Measurements from ENCODE around the gene SLC22A2.
"Not testable (repeated sequence)": the region's sequence is repeated elsewhere in the genome, so short reads cannot be mapped to it uniquely, and the experiment has no call there.

SLC22A2 gene

DNA sequence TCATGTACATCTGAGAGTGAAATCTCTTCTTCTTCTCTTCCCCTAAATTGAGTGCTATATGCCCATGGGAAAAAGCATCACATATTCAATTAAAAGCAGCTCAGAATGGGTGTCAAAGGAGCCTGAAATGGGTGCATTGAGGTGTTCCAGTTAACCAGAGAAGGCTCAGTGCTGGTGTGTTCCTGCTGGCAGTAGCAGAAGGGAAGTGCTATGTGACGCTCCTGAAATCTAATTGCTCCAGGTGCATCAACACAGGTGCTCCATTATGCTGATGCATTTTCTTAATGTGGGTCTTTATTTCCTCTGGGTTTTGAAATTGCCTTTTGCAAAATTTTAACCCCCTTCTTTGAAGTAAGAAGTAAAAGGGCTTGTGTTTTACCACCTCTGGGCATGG is 17.9 kb downstream of the SLC22A2 start:
- DNase-seq, result no peak

DNA sequence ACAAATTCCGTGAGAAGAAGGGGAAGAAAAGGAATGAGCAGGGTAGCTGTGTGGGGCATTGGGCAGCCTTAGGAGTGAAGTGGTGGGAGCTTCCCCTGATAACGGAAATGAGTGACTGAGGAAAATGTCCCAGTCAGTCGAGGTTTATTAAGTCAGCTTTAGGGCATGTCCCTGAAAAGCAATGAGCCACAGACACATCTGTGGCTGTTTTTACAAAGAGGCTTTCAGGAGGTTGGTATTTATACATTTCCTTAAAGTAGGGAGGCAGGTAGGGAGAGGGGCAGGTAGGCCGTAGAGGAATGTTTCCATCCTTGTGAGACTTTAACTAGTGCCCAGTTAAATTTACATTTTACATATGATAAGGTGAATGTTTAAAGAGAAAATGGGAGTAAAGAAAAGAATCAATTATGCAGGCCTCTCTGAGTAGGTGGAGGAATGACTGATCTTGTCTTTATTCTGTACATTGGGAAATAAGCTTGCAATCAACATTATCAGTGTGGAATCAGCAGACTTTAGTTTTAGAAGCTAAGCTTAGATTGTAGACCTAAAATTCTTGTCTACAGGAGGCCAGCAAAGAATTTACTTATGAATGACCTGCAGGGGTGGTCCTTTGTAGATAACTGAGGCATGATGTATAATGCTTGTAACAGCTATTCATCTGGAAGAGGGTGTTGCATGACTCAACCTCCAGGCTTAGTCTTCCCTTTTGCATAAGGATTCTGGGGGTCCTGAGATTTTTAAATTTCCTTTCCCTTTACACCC is 18.5 kb downstream of the SLC22A2 start:
- no peak for DNase-seq

DNA sequence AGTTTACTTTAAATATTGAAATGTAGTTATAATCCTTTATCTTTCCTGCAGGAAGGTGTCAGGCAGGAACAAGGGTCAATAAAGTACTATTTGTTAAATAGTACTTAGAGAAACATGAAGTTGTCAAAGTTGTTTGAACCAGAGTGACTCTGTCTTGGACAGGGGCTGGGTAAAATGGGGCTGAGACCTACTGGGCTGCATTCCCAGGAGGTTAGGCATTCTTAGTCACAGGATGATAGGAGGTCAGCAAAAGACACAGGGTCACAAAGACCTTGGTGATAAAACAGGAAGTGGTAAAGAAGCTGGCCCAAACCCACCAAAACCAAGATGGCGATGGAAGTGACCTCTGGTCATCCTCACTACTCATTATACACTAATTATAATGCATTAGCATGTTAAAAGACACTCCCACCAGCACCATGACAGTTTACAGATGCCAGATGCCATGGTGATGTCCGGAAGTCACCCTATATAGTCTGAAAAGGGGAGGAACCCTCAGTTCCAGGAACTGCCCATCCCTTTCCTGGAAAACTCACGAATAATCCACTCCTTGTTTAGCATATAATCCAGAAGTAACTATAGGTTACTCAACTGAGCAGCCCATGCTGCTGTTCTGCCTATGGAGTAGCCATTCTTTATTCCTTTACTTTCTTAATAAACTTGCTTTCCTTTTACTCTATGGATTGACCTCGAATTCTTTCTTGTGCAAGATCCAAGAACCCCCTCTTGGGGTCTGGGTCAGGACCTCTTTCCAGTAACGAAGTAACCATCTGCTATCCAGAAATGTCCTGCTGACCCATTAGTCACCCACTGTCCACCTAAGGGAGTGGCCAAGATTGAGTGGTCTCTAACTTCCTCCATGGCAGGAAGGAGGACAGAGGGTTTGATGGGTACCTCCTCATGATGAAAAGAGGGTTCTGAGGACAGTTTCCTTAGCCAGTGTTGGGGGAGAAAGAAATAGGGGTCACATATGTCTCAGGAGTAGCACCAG is 19.6 kb downstream of the SLC22A2 start:
- DNase-seq, result no peak

DNA sequence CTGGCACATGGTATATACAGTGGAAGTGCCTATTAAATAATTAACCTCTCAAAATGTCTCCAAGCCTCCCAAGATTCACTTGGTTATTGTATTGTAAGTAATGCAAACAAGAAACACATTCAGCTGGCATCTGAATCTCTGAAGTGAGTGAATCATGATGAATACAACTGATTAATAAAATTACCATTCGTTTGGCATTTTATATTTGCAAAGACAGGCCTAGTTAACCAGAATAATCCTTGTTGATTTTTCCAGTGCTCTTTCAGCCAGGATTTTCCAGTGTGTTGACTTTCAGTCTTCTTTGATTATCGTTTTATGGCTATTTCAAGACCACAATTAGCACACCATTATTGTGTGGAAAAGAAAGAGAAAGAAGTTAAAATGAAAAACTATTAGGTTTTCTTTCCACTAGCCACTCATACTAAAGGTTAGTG is 20.3 kb downstream of the SLC22A2 start:
- no peak for DNase-seq

GRCh38 chr6:160237597-160238275 is 20.9 kb downstream of the SLC22A2 start:
- not testable (repeated sequence) for DNase-seq

- DNase-seq, result not testable (repeated sequence)
Measured at GRCh38 chr6:160236235-160236872, 22.3 kb downstream of the SLC22A2 start.

- not testable (repeated sequence) for DNase-seq
Measured at GRCh38 chr6:160233950-160234640, 24.5 kb downstream of the SLC22A2 start.

DNA sequence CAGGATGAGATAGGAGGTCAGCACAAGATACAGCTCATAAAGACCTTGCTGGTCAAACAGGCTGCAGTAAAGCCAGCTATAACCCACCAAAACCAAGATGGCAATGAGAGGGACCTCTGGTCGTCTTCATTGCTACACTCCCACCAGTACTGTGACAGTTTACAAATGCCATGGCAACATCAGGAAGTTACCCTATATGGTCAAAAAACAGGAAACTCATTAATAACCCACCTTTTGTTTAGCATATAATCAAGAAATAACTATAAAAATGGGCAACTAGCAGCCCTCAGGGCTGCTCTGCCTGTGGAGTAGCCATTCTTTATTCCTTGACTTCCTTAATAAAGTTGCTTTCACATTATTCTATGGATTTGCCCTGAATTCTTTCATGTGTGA is 30.9 kb downstream of the SLC22A2 start:
- DNase-seq, result no peak

- DNase-seq, result no peak
Measured at GRCh38 chr6:160227038-160227768, 31.4 kb downstream of the SLC22A2 start.

DNA sequence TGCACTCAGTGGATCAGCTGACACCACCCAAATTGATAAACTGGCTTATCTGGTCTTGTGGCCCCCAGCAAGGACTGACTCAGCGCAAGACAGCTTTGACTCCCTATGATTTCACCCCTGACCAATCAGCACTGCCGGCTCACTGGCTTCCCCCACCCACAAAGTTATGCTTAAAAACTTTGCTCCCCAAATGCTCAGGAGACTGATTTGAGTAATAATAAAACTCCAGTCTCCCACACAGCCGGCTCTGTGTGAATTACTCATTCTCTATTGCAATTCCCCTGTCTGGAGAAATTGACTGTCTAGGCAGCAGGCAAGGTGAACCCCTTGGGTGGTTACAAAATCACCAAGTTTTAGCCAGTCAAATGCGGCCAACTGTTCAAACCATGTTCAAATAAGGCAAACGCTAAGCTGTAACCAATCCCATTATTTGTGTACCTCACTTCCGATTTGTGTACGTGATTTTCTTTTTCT is 32.5 kb downstream of the SLC22A2 start:
- peak; percentile 65 for DNase-seq

DNA sequence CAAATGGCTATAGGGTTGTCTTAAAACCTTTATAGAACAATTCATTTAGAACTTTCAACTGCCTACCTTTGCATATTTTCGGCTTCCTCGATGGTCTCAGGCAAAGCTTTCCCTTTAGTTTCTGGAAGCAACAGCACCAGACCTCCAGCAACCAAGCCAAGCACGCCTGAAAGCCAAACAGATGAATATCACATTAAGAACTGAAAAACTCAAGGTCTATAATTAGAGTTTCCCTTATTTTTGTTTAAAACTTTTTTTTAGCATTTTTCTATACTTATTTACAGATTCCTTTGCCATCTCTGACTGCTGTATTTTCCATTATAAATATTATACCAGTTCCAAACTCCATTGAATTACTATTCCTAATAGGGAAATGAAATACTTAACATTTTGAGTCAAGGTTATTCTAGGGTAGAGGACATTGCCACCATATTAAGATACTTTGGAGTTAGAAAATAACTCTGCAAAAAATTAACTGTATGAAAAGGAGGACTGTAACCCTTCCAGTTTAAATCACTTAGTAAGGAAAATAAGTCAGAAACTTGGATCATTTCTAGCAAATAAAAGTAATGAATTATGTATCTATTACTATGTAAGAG is 33.9 kb downstream of the SLC22A2 start:
- DNase-seq, result no peak

DNA sequence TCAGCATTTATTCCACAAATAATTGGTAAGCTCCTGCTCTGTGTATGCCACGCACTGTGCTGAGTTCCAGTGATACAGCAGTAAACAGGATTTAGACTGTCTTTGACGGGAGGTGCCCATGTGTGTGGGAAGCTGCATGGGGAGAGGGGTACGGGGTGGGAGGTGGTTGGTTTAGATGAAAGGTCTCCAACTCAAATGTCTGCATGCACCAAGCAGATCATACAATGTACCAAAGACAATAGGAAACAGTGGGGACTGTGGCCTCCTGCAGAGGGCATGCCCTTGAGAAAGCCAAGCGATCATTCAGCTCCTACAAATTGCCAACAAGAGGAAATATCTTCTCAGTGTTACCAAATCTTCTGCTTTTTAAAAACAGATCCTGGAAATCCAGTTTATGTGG is 36.1 kb downstream of the SLC22A2 start:
- no peak for DNase-seq

DNA sequence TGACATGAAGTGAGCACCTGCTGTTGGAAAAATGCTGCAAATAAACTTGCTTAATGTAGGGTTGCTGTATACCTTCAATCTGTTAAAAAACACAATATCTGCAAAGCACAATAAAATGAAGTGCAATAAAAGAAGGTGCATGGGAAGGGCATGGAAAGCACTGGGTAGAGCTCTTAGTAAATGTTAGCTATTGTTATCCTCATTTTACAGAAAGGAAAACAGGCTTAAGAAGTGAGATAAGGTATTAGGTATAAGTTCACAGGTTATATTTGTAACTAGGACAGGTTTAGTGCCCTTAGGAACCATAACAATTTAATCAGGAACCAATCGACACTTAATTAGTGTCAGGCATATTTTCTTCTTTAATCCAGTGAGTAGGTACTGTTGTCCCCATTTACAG is 36.7 kb downstream of the SLC22A2 start:
- no peak for DNase-seq

GRCh38 chr6:160221423-160221822 is 37.2 kb downstream of the SLC22A2 start:
- no peak for DNase-seq

- no peak for DNase-seq
Measured at GRCh38 chr6:160218810-160219209, 39.8 kb downstream of the SLC22A2 start.

DNA sequence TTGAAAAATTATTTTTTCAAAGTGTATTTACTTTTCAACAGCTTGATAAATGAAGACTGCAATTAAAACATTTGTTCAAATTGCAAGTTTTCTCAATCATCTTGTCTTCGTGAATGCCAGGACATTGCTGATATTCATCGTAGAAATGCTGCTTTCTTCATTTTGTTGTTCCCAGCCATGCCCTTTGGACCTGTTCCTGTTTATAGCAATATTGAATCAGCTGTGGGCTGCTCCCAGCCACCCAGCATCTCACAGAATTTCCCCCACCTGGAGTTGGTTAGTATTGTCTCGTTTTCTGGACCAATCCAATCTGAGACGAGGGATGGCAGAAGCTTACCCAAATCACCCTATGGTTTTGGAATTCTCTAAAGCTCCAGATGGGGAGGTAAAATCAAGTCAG is 40.8 kb downstream of the SLC22A2 start:
- DNase-seq, result no peak

DNA sequence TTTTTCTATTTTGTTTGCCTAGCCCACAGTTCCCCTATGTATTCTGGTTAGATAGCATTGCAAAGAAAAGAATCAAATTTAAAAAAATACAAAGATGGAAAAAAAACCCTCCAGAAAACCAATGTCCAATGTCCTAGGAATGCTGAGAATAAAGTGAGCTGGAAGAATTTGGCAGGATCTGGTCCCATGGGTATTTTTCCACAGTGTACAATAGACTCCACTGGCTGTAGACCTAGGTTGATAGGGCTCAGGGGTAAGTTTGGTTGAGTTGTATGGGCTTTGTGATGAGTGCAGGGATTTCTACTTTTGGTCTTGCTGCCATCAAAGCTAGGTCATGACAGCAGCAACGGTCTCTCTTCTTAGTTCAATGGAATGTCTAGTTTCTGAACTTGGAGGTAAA is 41.5 kb downstream of the SLC22A2 start:
- DNase-seq, result no peak

DNA sequence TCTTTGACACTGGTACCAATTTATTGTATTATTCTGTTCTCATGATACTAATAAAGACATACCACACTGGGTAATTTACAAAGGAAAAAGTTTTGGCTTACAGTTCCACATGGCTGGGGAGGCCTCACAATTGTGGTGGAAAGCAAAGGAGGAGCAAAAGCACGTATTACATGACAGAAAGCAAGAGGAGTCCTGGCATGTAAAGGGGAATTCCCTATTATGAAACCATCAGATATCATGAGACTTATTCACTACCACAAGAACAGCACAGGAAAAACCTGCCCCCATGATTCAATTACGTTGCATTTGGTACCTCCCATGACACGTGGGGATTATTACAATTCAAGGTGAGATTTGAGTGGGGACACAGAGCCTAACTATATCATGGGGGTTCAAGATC is 43.4 kb downstream of the SLC22A2 start:
- no peak for DNase-seq

DNA sequence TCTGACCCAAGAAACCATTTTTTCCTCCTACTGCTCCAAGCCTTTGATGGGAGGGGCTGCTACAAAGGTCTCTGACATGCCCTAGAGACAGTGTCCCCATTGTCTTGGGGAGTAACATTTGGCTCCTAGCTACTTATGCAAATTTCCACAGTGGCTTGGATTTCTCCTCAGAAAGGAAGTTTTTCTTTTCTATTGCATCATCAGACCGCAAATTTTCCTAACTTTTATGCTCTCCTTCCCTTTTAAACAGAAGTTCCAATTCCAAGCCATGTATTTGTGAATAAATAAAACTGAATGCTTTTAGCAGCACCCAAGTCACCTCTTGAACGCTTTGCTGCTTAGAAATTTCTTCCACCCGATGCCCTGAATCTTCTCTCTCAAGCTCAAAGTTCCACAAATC is 51.0 kb downstream of the SLC22A2 start:
- DNase-seq, result no peak

- DNase-seq, result no peak
Measured at GRCh38 chr6:160204710-160205109, 53.9 kb downstream of the SLC22A2 start.

- DNase-seq, result no peak
Measured at GRCh38 chr6:160203953-160204352, 54.7 kb downstream of the SLC22A2 start.
